GM23338 (cell line): Measurements from ENCODE around the gene INPP4A. TPM values are rescaled to one million over a fixed set of nuclear protein-coding genes. Genes with fewer than 3 reads are reported as not detected.

Experiments
- ATAC-seq: fragments of 200-7000 bp; cut with Tn5 transposase; 3 replicates; pipeline ENCODE4 v1.9.1; 2020
- DNase-seq: peaks from one replicate; pipeline ENCODE4 v3.0.0-alpha.2; 2015; ENCODE audit warnings: low spot score
- H2AFZ ChIP-seq: fragments of 200-600 bp; sonication (generic); 2 replicates; pipeline ENCODE4 v1.8.0; 2016; ENCODE audit warnings: antibody characterized with exemption, mild to moderate bottlenecking, moderate library complexity
- H3F3A ChIP-seq: fragments of 200-600 bp; sonication (generic); replicated peaks from 2 replicates; pipeline ENCODE4 v1.8.0; 2017; ENCODE audit warnings: antibody characterized with exemption, mixed run types, low read depth
- H3K27ac ChIP-seq: fragments of 200-600 bp; sonication (generic); 2 replicates; pipeline ENCODE4 v1.6.1; 2016; ENCODE audit warnings: low read depth
- H3K27me3 ChIP-seq: fragments of 200-600 bp; sonication (generic); 2 replicates; pipeline ENCODE4 v1.8.0; 2016; ENCODE audit warnings: mild to moderate bottlenecking, mixed run types, moderate library complexity; ENCODE audit not compliant: insufficient read depth
- H3K36me3 ChIP-seq: fragments of 200-600 bp; sonication (generic); 2 replicates; pipeline ENCODE4 v1.8.0; 2016; ENCODE audit warnings: mild to moderate bottlenecking; ENCODE audit not compliant: insufficient read depth
- H3K4me1 ChIP-seq: fragments of 200-600 bp; sonication (generic); 2 replicates; pipeline ENCODE4 v1.8.0; 2016; ENCODE audit warnings: mild to moderate bottlenecking, moderate library complexity; ENCODE audit not compliant: insufficient read depth
- H3K4me2 ChIP-seq: fragments of 200-600 bp; sonication (generic); 2 replicates; pipeline ENCODE4 v1.7.1; 2017; ENCODE audit warnings: mixed run types
- H3K4me3 ChIP-seq: fragments of 200-600 bp; sonication (generic); 2 replicates; pipeline ENCODE4 v1.6.1; 2016; ENCODE audit warnings: mixed run types
- H3K79me2 ChIP-seq: fragments of 200-600 bp; sonication (generic); replicated peaks from 2 replicates; pipeline ENCODE4 v1.8.0; 2017; ENCODE audit warnings: mild to moderate bottlenecking; ENCODE audit not compliant: insufficient read depth
- H3K9me2 ChIP-seq: fragments of 200-600 bp; sonication (generic); 2 replicates; pipeline ENCODE4 v1.8.0; 2017; ENCODE audit not compliant: insufficient read depth
- H4K20me1 ChIP-seq: fragments of 200-600 bp; sonication (generic); replicated peaks from 2 replicates; pipeline ENCODE4 v1.8.0; 2017; ENCODE audit warnings: mild to moderate bottlenecking; ENCODE audit not compliant: insufficient read depth
- H3K27ac Mint-ChIP-seq: 2 replicates; pipeline ENCODE4 v1.8.0; 2020; ENCODE audit warnings: inconsistent platforms, mild to moderate bottlenecking, moderate library complexity, mixed read lengths
- H3K27me3 Mint-ChIP-seq: 3 replicates; pipeline ENCODE4 v1.8.0; 2022; ENCODE audit warnings: low read depth, mild to moderate bottlenecking, moderate library complexity, mixed read lengths, inconsistent platforms; ENCODE audit not compliant: insufficient read depth, poor library complexity
- H3K36me3 Mint-ChIP-seq: 3 replicates; pipeline ENCODE4 v1.8.0; 2021; ENCODE audit warnings: low read depth, mild to moderate bottlenecking, inconsistent platforms, moderate library complexity, mixed read lengths
- H3K4me1 Mint-ChIP-seq: 3 replicates; pipeline ENCODE4 v1.8.0; 2020; ENCODE audit warnings: mild to moderate bottlenecking, inconsistent platforms, mixed read lengths
- H3K4me3 Mint-ChIP-seq: 3 replicates; pipeline ENCODE4 v1.8.0; 2021; ENCODE audit warnings: moderate library complexity, mild to moderate bottlenecking, inconsistent platforms, mixed read lengths
- H3K9me3 Mint-ChIP-seq: 3 replicates; pipeline ENCODE4 v1.8.0; 2020; ENCODE audit warnings: moderate library complexity, mild to moderate bottlenecking, inconsistent platforms, mixed read lengths
- CREB1 ChIP-seq: fragments of 250-450 bp; sonication (Bioruptor Pico); IDR thresholded peaks from 2 replicates; pipeline ENCODE4 v1.5.0; 2020; ENCODE audit warnings: low read depth, mild to moderate bottlenecking, moderate library complexity
- EZH2 ChIP-seq: fragments of 200-600 bp; sonication (generic); IDR thresholded peaks from one replicate; pipeline ENCODE4 v1.8.0; 2017; ENCODE audit warnings: antibody characterized with exemption, mild to moderate bottlenecking, low read depth; ENCODE audit not compliant: unreplicated experiment
- EZH2phosphoT487 ChIP-seq: fragments of 200-600 bp; sonication (generic); IDR thresholded peaks from one replicate; pipeline ENCODE4 v1.8.1; 2018; ENCODE audit warnings: antibody characterized with exemption; ENCODE audit not compliant: unreplicated experiment
- JUNB ChIP-seq: IDR thresholded peaks from one replicate; pipeline ENCODE4 v1.6.1; 2016; ENCODE audit warnings: antibody characterized with exemption; ENCODE audit not compliant: unreplicated experiment
- NANOG ChIP-seq: IDR thresholded peaks from 2 replicates; pipeline ENCODE4 v1.6.1; 2016; ENCODE audit warnings: antibody characterized with exemption, borderline replicate concordance
- POLR2AphosphoS5 ChIP-seq: IDR thresholded peaks from 2 replicates; pipeline ENCODE4 v1.6.1; 2016; ENCODE audit warnings: antibody characterized with exemption, low read depth
- STAT1 ChIP-seq: IDR thresholded peaks from one replicate; pipeline ENCODE4 v1.6.1; 2016; ENCODE audit warnings: antibody characterized with exemption; ENCODE audit not compliant: unreplicated experiment
- ZNF114 ChIP-seq: fragments of 250-450 bp; sonication (Bioruptor Pico); IDR thresholded peaks from 2 replicates; pipeline ENCODE4 v1.5.0; 2020; ENCODE audit warnings: mild to moderate bottlenecking, moderate library complexity
- ZNF331 ChIP-seq: fragments of 250-450 bp; sonication (Bioruptor Pico); IDR thresholded peaks from 2 replicates; pipeline ENCODE4 v1.5.0; 2020; ENCODE audit warnings: low read depth, mild to moderate bottlenecking, moderate library complexity
- polyA plus RNA-seq: library from polyadenylated mRNA; unstranded; fragments of >200 nt; fragmentation: Nextera tagmentation; extraction: Ambion mirVana; gene quantifications from 2 replicates; pipeline ENCODE4 v1.2.1, GENCODE V29; 2016
- total RNA-seq: library from RNA; depleted of rRNA; stranded (reverse); fragments of >200 nt; shearing (Covaris generic); gene quantifications from 2 replicates; pipeline ENCODE4 v1.2.3, GENCODE V29; 2014
- TF ChIP-seq, protein P1 (sequence below): IDR thresholded peaks from one replicate; pipeline ENCODE4 v1.6.1; 2018; ENCODE audit warnings: antibody characterized with exemption; ENCODE audit not compliant: unreplicated experiment
- TF ChIP-seq, protein P2 (sequence below), 2 experiments: fragments of 200-600 bp in 1 of 2; sonication (generic) in 1 of 2; conservative IDR thresholded peaks; 2 replicates each; pipeline versions ENCODE4 v1.5.1 to v1.6.1; 2016 to 2017; ENCODE audit warnings: antibody characterized with exemption in 2 of 2, low read depth in 2 of 2, mild to moderate bottlenecking in 2 of 2, moderate library complexity in 1 of 2
- TF ChIP-seq, protein P3 (sequence below): IDR thresholded peaks from 2 replicates; pipeline ENCODE4 v1.6.1; 2016; ENCODE audit warnings: antibody characterized with exemption
- TF ChIP-seq, protein P4 (sequence below): fragments of 250-450 bp; sonication (Bioruptor Pico); IDR thresholded peaks from 2 replicates; pipeline ENCODE4 v1.5.0; 2020; ENCODE audit warnings: mild to moderate bottlenecking, moderate library complexity

INPP4A gene
- total and polyA plus RNA-seq, 2 experiments from 2014 or later = 8.5 to 36.9 TPM

DNA sequence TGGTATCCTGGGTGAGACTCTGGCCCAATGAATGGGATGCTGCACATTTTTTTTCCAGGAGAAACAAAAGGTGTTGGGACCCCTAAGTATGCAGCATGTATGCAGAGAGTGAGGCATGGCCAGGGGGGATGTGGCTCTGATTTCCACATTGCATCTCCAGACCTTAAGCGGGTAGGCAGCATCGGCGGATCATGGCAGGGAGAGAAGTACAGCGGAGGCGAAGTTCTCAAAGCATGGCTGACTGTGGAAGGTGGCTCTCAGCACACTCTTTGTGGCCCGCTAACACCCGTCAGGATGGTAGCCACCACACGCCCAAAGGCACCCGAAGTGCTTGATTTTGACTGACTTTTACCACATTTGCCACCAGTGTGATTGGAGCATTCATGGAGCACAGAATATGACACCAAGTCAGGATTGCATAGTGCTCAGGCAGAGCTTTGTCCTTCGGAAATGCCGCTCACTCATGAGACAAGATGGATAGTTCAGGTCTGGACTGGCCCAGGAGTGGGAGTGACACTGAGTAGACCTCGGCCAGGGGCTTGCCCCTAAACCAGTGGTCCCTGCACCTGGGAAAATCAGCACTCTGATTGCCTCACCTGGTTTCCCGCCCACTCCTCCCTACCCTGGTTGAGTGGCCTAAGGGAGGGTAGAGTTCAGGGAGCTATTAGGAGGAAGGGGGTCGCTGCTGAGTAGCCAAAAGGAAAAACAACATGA lies 14.2 kb downstream of the INPP4A start:
- H4K20me1 ChIP-seq = peaks cover 37% of the 10 kb centered on the region
- peaks cover 31% of the 10 kb centered on the region for H3K4me1 ChIP-seq
- no peak overlapping the region for H3K4me3 ChIP-seq
- DNase-seq (no peak), ATAC-seq (peak; percentile 11)
- H3K27ac Mint-ChIP-seq = peak overlapping the region; percentile 59; the same call in 1 of the 2 replicates
- H3K4me2 ChIP-seq = no peak overlapping the region
- H3F3A ChIP-seq = no peaks in the 10 kb centered on the region
- TF ChIP-seq EZH2phosphoT487 (no peak), JUNB (no peak), ZNF331 (CRISPR knock-in tag) (no peak), STAT1 (no peak), EZH2 (no peak), NANOG (no peak), CREB1 (CRISPR knock-in tag) (no peak), POLR2AphosphoS5 (no peak), ZNF114 (CRISPR knock-in tag) (no peak)
- TF ChIP-seq, protein P1, sequence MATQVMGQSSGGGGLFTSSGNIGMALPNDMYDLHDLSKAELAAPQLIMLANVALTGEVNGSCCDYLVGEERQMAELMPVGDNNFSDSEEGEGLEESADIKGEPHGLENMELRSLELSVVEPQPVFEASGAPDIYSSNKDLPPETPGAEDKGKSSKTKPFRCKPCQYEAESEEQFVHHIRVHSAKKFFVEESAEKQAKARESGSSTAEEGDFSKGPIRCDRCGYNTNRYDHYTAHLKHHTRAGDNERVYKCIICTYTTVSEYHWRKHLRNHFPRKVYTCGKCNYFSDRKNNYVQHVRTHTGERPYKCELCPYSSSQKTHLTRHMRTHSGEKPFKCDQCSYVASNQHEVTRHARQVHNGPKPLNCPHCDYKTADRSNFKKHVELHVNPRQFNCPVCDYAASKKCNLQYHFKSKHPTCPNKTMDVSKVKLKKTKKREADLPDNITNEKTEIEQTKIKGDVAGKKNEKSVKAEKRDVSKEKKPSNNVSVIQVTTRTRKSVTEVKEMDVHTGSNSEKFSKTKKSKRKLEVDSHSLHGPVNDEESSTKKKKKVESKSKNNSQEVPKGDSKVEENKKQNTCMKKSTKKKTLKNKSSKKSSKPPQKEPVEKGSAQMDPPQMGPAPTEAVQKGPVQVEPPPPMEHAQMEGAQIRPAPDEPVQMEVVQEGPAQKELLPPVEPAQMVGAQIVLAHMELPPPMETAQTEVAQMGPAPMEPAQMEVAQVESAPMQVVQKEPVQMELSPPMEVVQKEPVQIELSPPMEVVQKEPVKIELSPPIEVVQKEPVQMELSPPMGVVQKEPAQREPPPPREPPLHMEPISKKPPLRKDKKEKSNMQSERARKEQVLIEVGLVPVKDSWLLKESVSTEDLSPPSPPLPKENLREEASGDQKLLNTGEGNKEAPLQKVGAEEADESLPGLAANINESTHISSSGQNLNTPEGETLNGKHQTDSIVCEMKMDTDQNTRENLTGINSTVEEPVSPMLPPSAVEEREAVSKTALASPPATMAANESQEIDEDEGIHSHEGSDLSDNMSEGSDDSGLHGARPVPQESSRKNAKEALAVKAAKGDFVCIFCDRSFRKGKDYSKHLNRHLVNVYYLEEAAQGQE = no peak
- TF ChIP-seq, protein P2, sequence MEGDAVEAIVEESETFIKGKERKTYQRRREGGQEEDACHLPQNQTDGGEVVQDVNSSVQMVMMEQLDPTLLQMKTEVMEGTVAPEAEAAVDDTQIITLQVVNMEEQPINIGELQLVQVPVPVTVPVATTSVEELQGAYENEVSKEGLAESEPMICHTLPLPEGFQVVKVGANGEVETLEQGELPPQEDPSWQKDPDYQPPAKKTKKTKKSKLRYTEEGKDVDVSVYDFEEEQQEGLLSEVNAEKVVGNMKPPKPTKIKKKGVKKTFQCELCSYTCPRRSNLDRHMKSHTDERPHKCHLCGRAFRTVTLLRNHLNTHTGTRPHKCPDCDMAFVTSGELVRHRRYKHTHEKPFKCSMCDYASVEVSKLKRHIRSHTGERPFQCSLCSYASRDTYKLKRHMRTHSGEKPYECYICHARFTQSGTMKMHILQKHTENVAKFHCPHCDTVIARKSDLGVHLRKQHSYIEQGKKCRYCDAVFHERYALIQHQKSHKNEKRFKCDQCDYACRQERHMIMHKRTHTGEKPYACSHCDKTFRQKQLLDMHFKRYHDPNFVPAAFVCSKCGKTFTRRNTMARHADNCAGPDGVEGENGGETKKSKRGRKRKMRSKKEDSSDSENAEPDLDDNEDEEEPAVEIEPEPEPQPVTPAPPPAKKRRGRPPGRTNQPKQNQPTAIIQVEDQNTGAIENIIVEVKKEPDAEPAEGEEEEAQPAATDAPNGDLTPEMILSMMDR (conservative IDR thresholded peaks at IDR 0.05; ENCODE audit: low read depth in 2 of 2) = no peak
- TF ChIP-seq, protein P3, sequence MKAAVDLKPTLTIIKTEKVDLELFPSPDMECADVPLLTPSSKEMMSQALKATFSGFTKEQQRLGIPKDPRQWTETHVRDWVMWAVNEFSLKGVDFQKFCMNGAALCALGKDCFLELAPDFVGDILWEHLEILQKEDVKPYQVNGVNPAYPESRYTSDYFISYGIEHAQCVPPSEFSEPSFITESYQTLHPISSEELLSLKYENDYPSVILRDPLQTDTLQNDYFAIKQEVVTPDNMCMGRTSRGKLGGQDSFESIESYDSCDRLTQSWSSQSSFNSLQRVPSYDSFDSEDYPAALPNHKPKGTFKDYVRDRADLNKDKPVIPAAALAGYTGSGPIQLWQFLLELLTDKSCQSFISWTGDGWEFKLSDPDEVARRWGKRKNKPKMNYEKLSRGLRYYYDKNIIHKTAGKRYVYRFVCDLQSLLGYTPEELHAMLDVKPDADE = no peak
- TF ChIP-seq, protein P4, sequence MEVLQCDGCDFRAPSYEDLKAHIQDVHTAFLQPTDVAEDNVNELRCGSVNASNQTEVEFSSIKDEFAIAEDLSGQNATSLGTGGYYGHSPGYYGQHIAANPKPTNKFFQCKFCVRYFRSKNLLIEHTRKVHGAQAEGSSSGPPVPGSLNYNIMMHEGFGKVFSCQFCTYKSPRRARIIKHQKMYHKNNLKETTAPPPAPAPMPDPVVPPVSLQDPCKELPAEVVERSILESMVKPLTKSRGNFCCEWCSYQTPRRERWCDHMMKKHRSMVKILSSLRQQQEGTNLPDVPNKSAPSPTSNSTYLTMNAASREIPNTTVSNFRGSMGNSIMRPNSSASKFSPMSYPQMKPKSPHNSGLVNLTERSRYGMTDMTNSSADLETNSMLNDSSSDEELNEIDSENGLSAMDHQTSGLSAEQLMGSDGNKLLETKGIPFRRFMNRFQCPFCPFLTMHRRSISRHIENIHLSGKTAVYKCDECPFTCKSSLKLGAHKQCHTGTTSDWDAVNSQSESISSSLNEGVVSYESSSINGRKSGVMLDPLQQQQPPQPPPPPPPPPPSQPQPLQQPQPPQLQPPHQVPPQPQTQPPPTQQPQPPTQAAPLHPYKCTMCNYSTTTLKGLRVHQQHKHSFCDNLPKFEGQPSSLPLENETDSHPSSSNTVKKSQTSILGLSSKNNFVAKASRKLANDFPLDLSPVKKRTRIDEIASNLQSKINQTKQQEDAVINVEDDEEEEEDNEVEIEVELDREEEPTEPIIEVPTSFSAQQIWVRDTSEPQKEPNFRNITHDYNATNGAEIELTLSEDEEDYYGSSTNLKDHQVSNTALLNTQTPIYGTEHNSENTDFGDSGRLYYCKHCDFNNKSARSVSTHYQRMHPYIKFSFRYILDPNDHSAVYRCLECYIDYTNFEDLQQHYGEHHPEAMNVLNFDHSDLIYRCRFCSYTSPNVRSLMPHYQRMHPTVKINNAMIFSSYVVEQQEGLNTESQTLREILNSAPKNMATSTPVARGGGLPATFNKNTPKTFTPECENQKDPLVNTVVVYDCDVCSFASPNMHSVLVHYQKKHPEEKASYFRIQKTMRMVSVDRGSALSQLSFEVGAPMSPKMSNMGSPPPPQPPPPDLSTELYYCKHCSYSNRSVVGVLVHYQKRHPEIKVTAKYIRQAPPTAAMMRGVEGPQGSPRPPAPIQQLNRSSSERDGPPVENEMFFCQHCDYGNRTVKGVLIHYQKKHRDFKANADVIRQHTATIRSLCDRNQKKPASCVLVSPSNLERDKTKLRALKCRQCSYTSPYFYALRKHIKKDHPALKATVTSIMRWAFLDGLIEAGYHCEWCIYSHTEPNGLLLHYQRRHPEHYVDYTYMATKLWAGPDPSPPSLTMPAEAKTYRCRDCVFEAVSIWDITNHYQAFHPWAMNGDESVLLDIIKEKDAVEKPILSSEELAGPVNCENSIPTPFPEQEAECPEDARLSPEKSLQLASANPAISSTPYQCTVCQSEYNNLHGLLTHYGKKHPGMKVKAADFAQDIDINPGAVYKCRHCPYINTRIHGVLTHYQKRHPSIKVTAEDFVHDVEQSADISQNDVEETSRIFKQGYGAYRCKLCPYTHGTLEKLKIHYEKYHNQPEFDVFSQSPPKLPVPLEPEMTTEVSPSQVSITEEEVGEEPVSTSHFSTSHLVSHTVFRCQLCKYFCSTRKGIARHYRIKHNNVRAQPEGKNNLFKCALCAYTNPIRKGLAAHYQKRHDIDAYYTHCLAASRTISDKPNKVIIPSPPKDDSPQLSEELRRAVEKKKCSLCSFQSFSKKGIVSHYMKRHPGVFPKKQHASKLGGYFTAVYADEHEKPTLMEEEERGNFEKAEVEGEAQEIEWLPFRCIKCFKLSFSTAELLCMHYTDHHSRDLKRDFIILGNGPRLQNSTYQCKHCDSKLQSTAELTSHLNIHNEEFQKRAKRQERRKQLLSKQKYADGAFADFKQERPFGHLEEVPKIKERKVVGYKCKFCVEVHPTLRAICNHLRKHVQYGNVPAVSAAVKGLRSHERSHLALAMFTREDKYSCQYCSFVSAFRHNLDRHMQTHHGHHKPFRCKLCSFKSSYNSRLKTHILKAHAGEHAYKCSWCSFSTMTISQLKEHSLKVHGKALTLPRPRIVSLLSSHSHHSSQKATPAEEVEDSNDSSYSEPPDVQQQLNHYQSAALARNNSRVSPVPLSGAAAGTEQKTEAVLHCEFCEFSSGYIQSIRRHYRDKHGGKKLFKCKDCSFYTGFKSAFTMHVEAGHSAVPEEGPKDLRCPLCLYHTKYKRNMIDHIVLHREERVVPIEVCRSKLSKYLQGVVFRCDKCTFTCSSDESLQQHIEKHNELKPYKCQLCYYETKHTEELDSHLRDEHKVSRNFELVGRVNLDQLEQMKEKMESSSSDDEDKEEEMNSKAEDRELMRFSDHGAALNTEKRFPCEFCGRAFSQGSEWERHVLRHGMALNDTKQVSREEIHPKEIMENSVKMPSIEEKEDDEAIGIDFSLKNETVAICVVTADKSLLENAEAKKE (CRISPR knock-in tag) = no peak
- no peaks in the 10 kb centered on the region for H3K27me3 ChIP-seq
- H2AFZ ChIP-seq = no peak overlapping the region
- peaks cover 3% of the 10 kb centered on the region; the same call in 1 of the 2 replicates for H3K36me3 ChIP-seq
- H3K36me3 Mint-ChIP-seq = peaks cover 8% of the 10 kb centered on the region; the same call in 2 of the 3 replicates
- H3K4me1 Mint-ChIP-seq = peaks cover 57% of the 10 kb centered on the region
- no peak overlapping the region for H3K27ac ChIP-seq
- no peaks in the 10 kb centered on the region for H3K9me3 Mint-ChIP-seq
- no peaks in the 10 kb centered on the region for H3K9me2 ChIP-seq
- peaks cover 91% of the 10 kb centered on the region for H3K79me2 ChIP-seq
- peaks cover 9% of the 10 kb centered on the region for H3K27me3 Mint-ChIP-seq
- H3K4me3 Mint-ChIP-seq = no peak overlapping the region
